SK-N-MC (cell line): Measurements from ENCODE around the gene NLRP9.

Experiments used
- DNase-seq: peaks from one replicate; pipeline ENCODE4 v3.0.0-alpha.2; 2011; ENCODE audit warnings: low read depth, low spot score
- H3K27ac ChIP-seq: fragments of 200-600 bp; sonication (generic); 2 replicates; pipeline ENCODE4 v1.5.1; 2016; ENCODE audit warnings: mixed run types
- H3K36me3 ChIP-seq: fragments of 200-600 bp; sonication (generic); 2 replicates; pipeline ENCODE4 v1.6.1; 2017; ENCODE audit warnings: antibody characterized with exemption, low read length, mixed read lengths; ENCODE audit not compliant: insufficient read depth
- H3K4me3 ChIP-seq: fragments of 200-600 bp; sonication (generic); 2 replicates; pipeline ENCODE4 v1.5.1; 2016
- H3K9ac ChIP-seq: fragments of 200-600 bp; sonication (generic); 2 replicates; pipeline ENCODE4 v1.8.0; 2017; ENCODE audit warnings: mixed run types, mixed read lengths; ENCODE audit not compliant: insufficient read length
- H3K9me3 ChIP-seq: fragments of 200-600 bp; sonication (generic); 2 replicates; pipeline ENCODE4 v1.6.1; 2017; ENCODE audit warnings: low read depth, mild to moderate bottlenecking, antibody characterized with exemption, low read length, moderate library complexity, mixed read lengths
- EZH2 ChIP-seq: fragments of 200-600 bp; sonication (generic); IDR thresholded peaks from one replicate; pipeline ENCODE4 v1.6.1; 2017; ENCODE audit warnings: antibody characterized with exemption
- FOXP2 ChIP-seq: optimal IDR thresholded peaks from 2 replicates; pipeline ENCODE3; 2011; ENCODE audit warnings: mild to moderate bottlenecking, moderate library complexity; ENCODE audit not compliant: insufficient read depth; ENCODE audit errors: extremely low read length, control extremely low read depth
- POLR2AphosphoS5 ChIP-seq: IDR thresholded peaks from 2 replicates; pipeline ENCODE4 v1.6.1; 2012; ENCODE audit warnings: mild to moderate bottlenecking, low read depth, low read length, borderline replicate concordance

NLRP9 gene

DNA sequence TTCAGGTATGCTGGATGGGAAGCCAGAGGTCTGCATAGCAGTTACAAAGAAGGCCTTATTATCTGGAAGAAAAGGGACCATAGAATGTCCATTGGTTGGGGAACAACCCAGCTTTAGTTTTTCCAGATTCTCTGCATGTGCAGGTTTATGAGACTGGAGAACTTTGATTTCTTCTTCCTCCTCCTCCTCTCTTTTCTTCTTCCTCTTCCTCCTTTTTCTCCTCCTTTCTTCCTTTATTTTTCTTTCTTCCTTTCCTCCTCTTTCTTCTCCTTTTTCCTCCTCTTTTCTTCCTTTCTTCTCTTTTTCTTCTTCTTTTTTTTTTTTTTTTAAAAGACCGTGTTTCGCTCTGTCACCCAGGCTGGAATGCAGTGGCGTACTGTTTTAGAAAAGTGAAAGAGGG lies 32.2 kb downstream of the NLRP9 start:
- Histone ChIP-seq H3K9me3 (no peaks in the 10 kb centered on the region), H3K27ac (no peak overlapping the region), H3K9ac (no peak overlapping the region), H3K4me3 (no peak overlapping the region), H3K36me3 (no peaks in the 10 kb centered on the region)
- TF ChIP-seq POLR2AphosphoS5 (no peak), EZH2 (no peak), FOXP2 (no peak)
- no peak for DNase-seq

DNA sequence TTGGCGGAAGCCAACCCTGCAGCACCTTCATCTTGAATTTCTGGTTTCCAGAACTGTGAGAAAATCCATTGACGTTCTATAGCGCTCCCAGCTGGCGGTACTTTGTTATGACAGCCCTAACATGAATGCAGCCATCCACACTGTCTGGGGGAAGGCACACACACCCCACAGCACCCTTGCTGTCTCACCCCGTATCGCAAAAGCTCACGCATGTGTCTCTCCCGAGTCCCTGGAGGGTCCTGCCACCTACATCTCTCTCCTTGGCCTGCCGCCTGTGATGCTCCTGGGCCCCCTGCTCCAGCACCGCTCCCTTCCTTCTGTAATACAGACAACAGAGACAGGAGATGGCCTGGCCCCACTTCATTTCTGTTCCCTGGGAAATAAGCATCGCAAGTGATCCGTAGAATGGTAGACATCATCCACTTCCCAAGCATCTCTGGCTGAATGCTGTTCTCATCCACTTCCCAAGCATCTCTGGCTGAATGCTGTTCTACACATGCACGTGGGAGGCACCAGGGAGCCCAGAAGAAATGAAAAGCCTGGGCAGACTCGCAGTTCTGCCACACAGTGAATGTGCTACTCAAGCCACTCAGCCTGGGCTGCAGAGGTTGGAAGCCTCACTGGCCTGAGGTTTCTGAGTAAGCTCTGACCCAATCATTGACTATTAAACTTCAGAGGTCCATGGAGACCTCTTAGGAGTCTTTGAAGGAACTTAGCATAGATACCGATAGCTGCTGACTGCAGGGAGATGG lies 33.5 kb downstream of the NLRP9 start:
- Histone ChIP-seq H3K36me3 (peaks cover 3% of the 10 kb centered on the region; the same call in 1 of the 2 replicates), H3K4me3 (no peak overlapping the region), H3K9me3 (no peaks in the 10 kb centered on the region), H3K9ac (no peak overlapping the region), H3K27ac (no peak overlapping the region)
- DNase-seq: no peak
- TF ChIP-seq FOXP2 (no peak), EZH2 (no peak), POLR2AphosphoS5 (no peak)

DNA sequence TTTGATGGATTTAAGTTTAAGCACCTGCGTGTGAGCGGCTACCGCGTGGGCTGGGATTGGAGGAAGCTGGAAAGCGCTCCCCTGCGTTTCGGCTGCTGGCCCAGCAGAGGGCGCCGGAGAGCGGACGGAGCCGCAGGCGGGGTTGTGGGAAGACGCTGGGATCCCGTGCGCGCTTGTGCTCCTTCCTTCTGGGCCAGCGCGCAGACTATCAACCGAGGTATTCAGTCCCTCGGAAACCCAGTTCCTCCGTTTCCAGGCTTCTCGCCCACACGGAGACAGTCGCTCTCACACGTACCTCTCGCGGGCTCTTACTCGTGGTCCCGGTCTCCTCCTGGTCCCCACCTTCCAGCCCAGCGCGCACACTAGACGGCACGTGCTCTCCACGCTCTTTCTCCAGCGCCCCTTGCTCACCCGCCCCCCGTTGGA lies 34.4 kb downstream of the NLRP9 start:
- Histone ChIP-seq H3K36me3 (peaks cover 3% of the 10 kb centered on the region; the same call in 1 of the 2 replicates), H3K4me3 (no peak overlapping the region), H3K27ac (no peak overlapping the region), H3K9me3 (no peaks in the 10 kb centered on the region), H3K9ac (no peak overlapping the region)
- DNase-seq: no peak
- TF ChIP-seq EZH2 (no peak), FOXP2 (no peak)

DNA sequence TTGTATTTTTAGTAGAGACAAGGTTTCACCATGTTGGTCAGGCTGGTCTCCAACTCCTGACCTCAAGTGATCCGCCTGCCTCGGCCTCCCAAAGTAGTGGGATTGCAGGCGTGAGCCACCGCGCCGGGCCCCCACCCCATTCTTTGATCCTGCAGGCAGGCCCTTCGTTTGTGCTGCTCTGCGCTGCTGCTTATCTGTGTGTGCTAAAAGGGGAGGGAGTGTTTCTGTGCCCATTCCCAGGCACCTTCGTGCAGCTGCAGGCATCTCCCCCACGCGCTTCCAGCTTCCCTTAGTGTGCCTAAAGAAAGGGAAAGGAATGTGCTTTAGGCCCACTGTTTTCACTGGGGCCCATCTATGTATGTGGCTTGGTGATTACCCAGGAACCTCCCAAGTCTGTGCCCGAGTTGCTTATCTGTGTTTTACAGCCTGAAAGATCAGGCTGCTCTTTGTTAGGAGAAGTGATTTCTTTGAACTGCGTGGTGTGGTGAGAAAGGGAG lies 36.0 kb downstream of the NLRP9 start:
- Histone ChIP-seq H3K4me3 (no peak overlapping the region), H3K9ac (no peak overlapping the region), H3K36me3 (peaks cover 3% of the 10 kb centered on the region; the same call in 1 of the 2 replicates), H3K9me3 (no peaks in the 10 kb centered on the region), H3K27ac (no peak overlapping the region)
- TF ChIP-seq FOXP2 (no peak), POLR2AphosphoS5 (no peak)
- no peak for DNase-seq

DNA sequence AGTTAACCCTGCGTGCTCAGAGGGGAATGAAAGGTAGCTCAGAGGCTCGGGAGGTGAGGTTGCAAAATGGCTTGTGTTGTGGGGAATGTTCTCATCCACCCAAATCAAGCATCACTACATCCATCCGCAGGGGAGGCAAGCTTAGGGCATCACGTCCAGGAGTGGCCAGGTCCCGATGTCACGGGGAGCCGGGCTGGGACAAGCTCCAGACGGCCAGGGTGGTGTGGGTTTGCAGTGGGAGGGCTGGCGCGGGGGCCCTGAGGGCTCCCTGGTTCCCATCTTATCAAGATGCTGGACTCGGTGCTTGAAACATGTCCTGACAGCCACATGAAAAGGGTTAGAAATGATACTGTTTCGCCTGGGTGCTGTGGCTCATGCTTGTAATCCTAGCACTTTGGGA lies 37.4 kb downstream of the NLRP9 start:
- no peak overlapping the region for H3K9ac ChIP-seq
- no peaks in the 10 kb centered on the region for H3K9me3 ChIP-seq
- no peak overlapping the region for H3K27ac ChIP-seq
- H3K4me3 ChIP-seq: no peak overlapping the region
- TF ChIP-seq FOXP2: no peak
- no peak for TF ChIP-seq EZH2
- no peak for TF ChIP-seq POLR2AphosphoS5
- peaks cover 3% of the 10 kb centered on the region; the same call in 1 of the 2 replicates for H3K36me3 ChIP-seq
- DNase-seq: no peak

DNA sequence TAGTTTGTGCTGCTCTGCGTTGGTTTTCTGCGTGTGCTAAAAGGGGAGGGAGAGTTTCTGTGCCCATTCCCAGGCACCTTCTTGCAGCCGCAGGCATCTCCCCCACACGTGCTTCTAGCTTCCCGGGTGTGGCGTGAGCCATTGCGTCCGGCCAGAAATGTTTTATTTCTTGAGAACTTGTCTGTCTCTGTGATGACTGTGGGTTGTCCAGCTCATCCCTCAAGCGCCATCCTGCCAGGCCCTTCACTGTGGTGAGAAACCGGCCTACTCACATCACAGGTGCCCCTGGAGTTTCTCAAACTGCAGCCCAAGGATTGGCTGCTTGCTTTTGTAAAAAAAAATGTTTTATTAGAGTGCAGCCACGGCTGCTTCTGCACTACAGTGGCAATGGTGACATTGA lies 39.0 kb downstream of the NLRP9 start:
- no peak for DNase-seq
- TF ChIP-seq FOXP2 (no peak), POLR2AphosphoS5 (no peak), EZH2 (no peak)
- H3K27ac ChIP-seq: no peak overlapping the region
- H3K9ac ChIP-seq: no peak overlapping the region
- H3K4me3 ChIP-seq: no peak overlapping the region
- H3K9me3 ChIP-seq: no peaks in the 10 kb centered on the region
- peaks cover 9% of the 10 kb centered on the region; the same call in 1 of the 2 replicates for H3K36me3 ChIP-seq

DNA sequence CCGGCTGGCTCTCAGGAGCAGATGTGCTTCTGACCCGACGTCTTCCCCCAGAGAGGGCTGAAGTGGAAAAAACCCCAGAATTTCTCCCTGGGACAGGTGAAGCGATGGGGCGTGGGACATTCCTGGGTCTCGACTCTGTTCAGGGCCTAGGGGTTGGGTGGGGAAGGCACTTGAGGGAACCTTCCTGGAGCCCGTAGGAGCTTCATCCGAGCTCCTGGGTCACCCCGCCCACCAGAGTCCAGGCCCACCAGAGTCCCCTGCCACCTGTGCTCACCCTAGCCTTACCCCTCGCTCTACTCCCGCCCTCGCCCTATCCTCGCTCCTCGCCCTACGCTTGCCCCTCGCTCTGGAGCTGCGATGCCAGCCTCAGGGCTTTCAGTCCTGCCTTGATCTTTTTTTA lies 39.9 kb downstream of the NLRP9 start:
- no peak overlapping the region for H3K27ac ChIP-seq
- H3K4me3 ChIP-seq: no peak overlapping the region
- H3K9ac ChIP-seq: no peak overlapping the region
- no peak for DNase-seq
- no peaks in the 10 kb centered on the region for H3K9me3 ChIP-seq
- peaks cover 15% of the 10 kb centered on the region; the same call in 1 of the 2 replicates for H3K36me3 ChIP-seq
- TF ChIP-seq POLR2AphosphoS5: no peak
- no peak for TF ChIP-seq EZH2
- no peak for TF ChIP-seq FOXP2

DNA sequence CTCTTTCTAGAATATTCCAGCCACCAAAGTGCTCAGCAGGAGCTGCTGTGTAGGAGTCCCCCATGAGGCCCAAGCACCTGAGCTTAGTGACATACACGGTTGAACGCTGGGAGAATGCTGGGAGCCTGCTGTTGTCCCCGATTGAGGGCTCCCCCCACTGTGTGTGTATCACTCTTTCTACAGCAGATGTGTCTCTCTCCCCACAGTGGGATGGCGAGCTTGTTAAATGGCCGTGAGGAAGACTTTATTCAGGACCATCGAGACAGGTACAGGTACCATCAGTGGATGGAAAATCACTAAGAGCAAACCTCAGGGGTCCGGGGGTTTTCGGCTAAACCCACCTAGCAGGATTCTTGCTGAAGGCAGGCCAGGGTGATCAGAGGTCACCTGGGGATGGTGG lies 40.5 kb downstream of the NLRP9 start:
- Histone ChIP-seq H3K9ac (no peak overlapping the region), H3K4me3 (no peak overlapping the region), H3K27ac (no peak overlapping the region), H3K9me3 (no peaks in the 10 kb centered on the region), H3K36me3 (peaks cover 19% of the 10 kb centered on the region; the same call in 1 of the 2 replicates)
- DNase-seq: no peak
- TF ChIP-seq POLR2AphosphoS5 (no peak), FOXP2 (no peak), EZH2 (no peak)

DNA sequence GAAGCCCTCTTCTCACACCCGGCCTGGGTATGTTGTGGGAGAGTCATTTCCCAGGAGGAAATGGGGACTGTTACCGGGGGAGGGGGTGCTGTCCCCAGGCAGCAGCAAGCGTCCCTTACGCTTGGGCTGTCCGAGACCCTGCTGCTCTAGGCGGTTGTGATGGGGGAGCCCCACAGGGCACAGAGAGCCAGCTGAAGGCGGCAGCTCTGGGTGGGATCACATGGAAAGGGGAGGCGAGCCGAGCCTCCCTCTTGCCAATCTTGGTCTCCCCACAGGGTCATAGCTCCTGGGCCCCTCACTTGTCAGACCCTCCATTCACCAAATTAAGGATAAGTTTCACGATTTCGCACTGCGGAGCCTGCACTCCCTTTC lies 41.1 kb downstream of the NLRP9 start:
- H3K36me3 ChIP-seq: peaks cover 19% of the 10 kb centered on the region; the same call in 1 of the 2 replicates
- no peak overlapping the region for H3K27ac ChIP-seq
- TF ChIP-seq EZH2: no peak
- TF ChIP-seq POLR2AphosphoS5: no peak
- no peak for TF ChIP-seq FOXP2
- H3K4me3 ChIP-seq: no peak overlapping the region
- DNase-seq: no peak
- no peak overlapping the region for H3K9ac ChIP-seq
- no peaks in the 10 kb centered on the region for H3K9me3 ChIP-seq
